Measurements from ENCODE around the gene CDH23. TPM values are rescaled to one million over a fixed set of nuclear protein-coding genes. Genes with fewer than 3 reads are reported as not detected.

The CDH23 gene
- total RNA-seq, 1 experiment from 2014 or later: 0.07 TPM

GRCh38 chr10:71620642-71621041, 223.9 kb downstream of the CDH23 start:
- H3K27me3 Mint-ChIP-seq (ENCODE audit: unreplicated experiment): peaks cover 15% of the 10 kb centered on the region
- H3K4me3 Mint-ChIP-seq (ENCODE audit: low read depth, unreplicated experiment): no peak overlapping the region
- no peak overlapping the region for H3K27ac Mint-ChIP-seq (ENCODE audit: unreplicated experiment)
- CTCF ChIA-PET: no interaction called here
- no peaks in the 10 kb centered on the region for H3K36me3 Mint-ChIP-seq (ENCODE audit: insufficient read depth, unreplicated experiment)
- peaks cover 21% of the 10 kb centered on the region for H3K4me1 Mint-ChIP-seq (ENCODE audit: low read depth, unreplicated experiment)
- H3K9me3 Mint-ChIP-seq (ENCODE audit: low read depth, unreplicated experiment): no peaks in the 10 kb centered on the region
- no peak for TF ChIP-seq CTCF (IDR thresholded peaks at IDR 0.05; ENCODE audit: unreplicated experiment)
- DNase-seq: no peak
- no TSS peak for BruUV-seq (replicated peaks)
- intact Hi-C loops (cut with micrococcal nuclease; ENCODE audit: unreplicated experiment): no loop called here

- no peak overlapping the region for H3K27ac Mint-ChIP-seq (ENCODE audit: unreplicated experiment)
- DNase-seq: no peak
- H3K36me3 Mint-ChIP-seq (ENCODE audit: insufficient read depth, unreplicated experiment): no peaks in the 10 kb centered on the region
- H3K9me3 Mint-ChIP-seq (ENCODE audit: low read depth, unreplicated experiment): no peaks in the 10 kb centered on the region
- CTCF ChIA-PET: interaction anchor here (1.0 kb wide), 1 partner anchor 51 kb away, joined by 3 read pairs; no protein-coding TSS in a partner anchor
- intact Hi-C loops (cut with micrococcal nuclease; ENCODE audit: unreplicated experiment): no loop called here
- no peak overlapping the region for H3K4me3 Mint-ChIP-seq (ENCODE audit: low read depth, unreplicated experiment)
- H3K27me3 Mint-ChIP-seq (ENCODE audit: unreplicated experiment): peaks cover 15% of the 10 kb centered on the region
- no TSS peak for BruUV-seq (replicated peaks)
- H3K4me1 Mint-ChIP-seq (ENCODE audit: low read depth, unreplicated experiment): peaks cover 21% of the 10 kb centered on the region
- TF ChIP-seq CTCF (IDR thresholded peaks at IDR 0.05; ENCODE audit: unreplicated experiment): no peak
Measured at GRCh38 chr10:71621231-71622153, 224.8 kb downstream of the CDH23 start.

DNA sequence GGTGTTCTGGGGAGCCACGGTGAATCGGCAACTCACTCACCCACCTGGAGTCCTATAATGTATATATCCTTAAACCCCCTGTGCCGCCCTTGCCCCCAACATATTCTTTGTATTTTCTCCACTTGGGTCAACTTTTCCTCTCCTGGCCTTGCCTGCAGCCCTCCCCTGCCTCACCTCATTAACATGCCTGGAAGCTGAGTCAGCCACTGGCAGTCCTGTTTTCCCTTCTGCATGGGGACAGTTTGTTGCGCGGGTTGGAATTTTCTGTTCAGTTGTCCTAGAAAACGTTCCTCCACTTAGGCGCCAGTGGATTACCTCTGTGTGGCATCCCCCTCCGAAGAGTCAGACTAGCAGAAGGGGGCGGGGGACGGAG, 225.4 kb downstream of the CDH23 start:
- intact Hi-C loops (cut with micrococcal nuclease; ENCODE audit: unreplicated experiment): no loop called here
- H3K4me3 Mint-ChIP-seq (ENCODE audit: low read depth, unreplicated experiment): no peak overlapping the region
- H3K27ac Mint-ChIP-seq (ENCODE audit: unreplicated experiment): no peak overlapping the region

GRCh38 chr10:71622616-71623015, 225.9 kb downstream of the CDH23 start:
- no peak for DNase-seq
- Mint-ChIP-seq H3K27me3 (ENCODE audit: unreplicated experiment) (peaks cover 26% of the 10 kb centered on the region), H3K4me3 (ENCODE audit: low read depth, unreplicated experiment) (no peak overlapping the region), H3K4me1 (ENCODE audit: low read depth, unreplicated experiment) (peaks cover 21% of the 10 kb centered on the region), H3K36me3 (ENCODE audit: insufficient read depth, unreplicated experiment) (no peaks in the 10 kb centered on the region), H3K27ac (ENCODE audit: unreplicated experiment) (no peak overlapping the region), H3K9me3 (ENCODE audit: low read depth, unreplicated experiment) (no peaks in the 10 kb centered on the region)
- TF ChIP-seq CTCF (IDR thresholded peaks at IDR 0.05; ENCODE audit: unreplicated experiment): no peak
- CTCF ChIA-PET: interaction anchor here (0.6 to 1.8 kb wide), 5 partner anchors 9 to 276 kb away, joined by 3 to 8 read pairs (median 3); no protein-coding TSS in a partner anchor
- BruUV-seq (replicated peaks): no TSS peak
- intact Hi-C loops (cut with micrococcal nuclease; ENCODE audit: unreplicated experiment): no loop called here

More for the DNA sequence above, 225.4 kb downstream of the CDH23 start:
- CTCF ChIA-PET: interaction anchor here (0.6 to 1.8 kb wide), 3 partner anchors 9 to 51 kb away, joined by 3 to 8 read pairs (median 3); no protein-coding TSS in a partner anchor
- no peaks in the 10 kb centered on the region for H3K9me3 Mint-ChIP-seq (ENCODE audit: low read depth, unreplicated experiment)
- H3K4me1 Mint-ChIP-seq (ENCODE audit: low read depth, unreplicated experiment): peaks cover 21% of the 10 kb centered on the region
- no peak for TF ChIP-seq CTCF (IDR thresholded peaks at IDR 0.05; ENCODE audit: unreplicated experiment)
- peak; percentile 61 for DNase-seq
- BruUV-seq (replicated peaks): no TSS peak
- no peaks in the 10 kb centered on the region for H3K36me3 Mint-ChIP-seq (ENCODE audit: insufficient read depth, unreplicated experiment)
- peaks cover 21% of the 10 kb centered on the region for H3K27me3 Mint-ChIP-seq (ENCODE audit: unreplicated experiment)
